NK-92 treated with Interleukin-12 subunit alpha and Interleukin-12 subunit beta, amount 100 ng/mL, for 24 hours (cell line): ENCODE results near the gene NLRP14.

Source experiments
- DNase-seq: peaks from one replicate; lab custom pipeline; 2025; lab: John Stamatoyannopoulos, UW

NLRP14 gene

GRCh38 chr11:7020183-7020917, at the start of gene NLRP14, which contains the start of gene ZNF214:
Gene NLRP14, plus strand, starts transcription at chr11:7020479. Its CDS starts 18,108 bp downstream, at chr11:7038587.
Gene ZNF214, minus strand, starts transcription at chr11:7020346. Its CDS starts 17,511 bp downstream, at chr11:7002835.
- DNase-seq = no peak

GRCh38 chr11:6979365-6979764, 40.9 kb upstream of the NLRP14 start:
- DNase-seq = no peak

GRCh38 chr11:6986487-6986886, 33.8 kb upstream of the NLRP14 start:
- DNase-seq = no peak

GRCh38 chr11:6988506-6988905, 31.8 kb upstream of the NLRP14 start:
- DNase-seq = no peak

GRCh38 chr11:6991227-6991626, 29.1 kb upstream of the NLRP14 start:
- DNase-seq = no peak

- DNase-seq = no peak
Measured at GRCh38 chr11:6992026-6992425, 28.3 kb upstream of the NLRP14 start.

GRCh38 chr11:6992457-6993417, 27.5 kb upstream of the NLRP14 start:
- no peak for DNase-seq

- no peak for DNase-seq
Measured at GRCh38 chr11:6995703-6996102, 24.6 kb upstream of the NLRP14 start.

- no peak for DNase-seq
Measured at GRCh38 chr11:7004482-7004881, 15.8 kb upstream of the NLRP14 start.

- DNase-seq = no peak
Measured at GRCh38 chr11:7014118-7014517, 6.2 kb upstream of the NLRP14 start.

GRCh38 chr11:7016011-7016410, 4.3 kb upstream of the NLRP14 start:
- no peak for DNase-seq

GRCh38 chr11:7019500-7020182, 638 bp upstream of the NLRP14 start:
- DNase-seq = no peak

- no peak for DNase-seq
Measured at GRCh38 chr11:7021318-7021717, 1.0 kb downstream of the NLRP14 start.

- no peak for DNase-seq
Measured at GRCh38 chr11:7028141-7028540, 7.9 kb downstream of the NLRP14 start.

GRCh38 chr11:7030836-7031235, 10.6 kb downstream of the NLRP14 start:
- no peak for DNase-seq

GRCh38 chr11:7031471-7031871, 11.2 kb downstream of the NLRP14 start:
- DNase-seq = no peak

- no peak for DNase-seq
Measured at GRCh38 chr11:7032692-7033091, 12.4 kb downstream of the NLRP14 start.

GRCh38 chr11:7034019-7034418, 13.7 kb downstream of the NLRP14 start:
- no peak for DNase-seq

GRCh38 chr11:7046474-7047175, 26.3 kb downstream of the NLRP14 start:
- no peak for DNase-seq

GRCh38 chr11:7050191-7050590, 29.9 kb downstream of the NLRP14 start:
- no peak for DNase-seq

- no peak for DNase-seq
Measured at GRCh38 chr11:7056828-7057513, 36.7 kb downstream of the NLRP14 start.
